Measurements from ENCODE around the gene PSMD1.

PSMD1 gene

DNA sequence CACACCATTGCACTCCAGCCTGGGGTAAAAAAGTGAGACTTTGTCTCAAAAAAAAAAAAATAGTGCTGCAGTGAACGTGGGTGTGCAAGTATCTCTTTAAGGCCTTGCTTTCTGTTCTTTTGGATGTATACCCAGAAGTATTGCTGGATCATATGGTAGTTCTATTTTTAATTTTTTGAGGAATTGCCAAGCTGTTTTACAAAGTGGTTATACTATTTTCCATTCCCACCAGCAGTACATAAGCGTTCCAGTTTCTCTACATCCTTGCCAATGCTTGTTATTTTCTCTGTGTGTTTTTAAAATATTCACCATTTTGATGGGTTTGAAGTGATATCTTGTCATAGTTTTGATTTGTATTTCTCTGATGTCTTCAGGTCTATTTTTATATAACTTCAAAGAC is 154.8 kb downstream of the PSMD1 start:
- no peak for DNase-seq

DNA sequence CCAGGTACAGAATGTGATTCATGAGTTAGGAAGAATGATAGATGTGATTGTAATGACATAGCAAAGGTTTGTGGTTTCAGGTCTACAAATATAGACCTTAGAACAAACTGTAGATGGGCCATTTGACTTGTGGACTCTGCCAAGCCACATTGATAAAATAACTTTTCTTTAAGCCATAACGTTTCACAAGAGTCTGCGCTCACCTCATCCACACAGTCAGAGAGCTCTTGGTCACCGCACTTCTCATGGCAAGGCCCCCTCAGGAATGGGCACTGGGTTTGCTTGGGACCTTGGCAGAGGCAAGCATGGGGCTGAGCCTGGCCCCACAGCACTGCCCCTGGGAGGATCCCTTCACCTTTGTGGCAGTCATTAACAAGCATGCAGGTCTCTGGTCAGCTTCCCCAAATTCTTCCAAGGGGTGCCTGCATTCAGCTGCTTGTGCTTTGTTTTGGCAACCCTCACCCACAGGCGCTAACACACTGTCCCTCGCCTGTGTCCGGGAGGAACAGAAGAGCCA is 155.7 kb downstream of the PSMD1 start:
- DNase-seq: no peak

DNA sequence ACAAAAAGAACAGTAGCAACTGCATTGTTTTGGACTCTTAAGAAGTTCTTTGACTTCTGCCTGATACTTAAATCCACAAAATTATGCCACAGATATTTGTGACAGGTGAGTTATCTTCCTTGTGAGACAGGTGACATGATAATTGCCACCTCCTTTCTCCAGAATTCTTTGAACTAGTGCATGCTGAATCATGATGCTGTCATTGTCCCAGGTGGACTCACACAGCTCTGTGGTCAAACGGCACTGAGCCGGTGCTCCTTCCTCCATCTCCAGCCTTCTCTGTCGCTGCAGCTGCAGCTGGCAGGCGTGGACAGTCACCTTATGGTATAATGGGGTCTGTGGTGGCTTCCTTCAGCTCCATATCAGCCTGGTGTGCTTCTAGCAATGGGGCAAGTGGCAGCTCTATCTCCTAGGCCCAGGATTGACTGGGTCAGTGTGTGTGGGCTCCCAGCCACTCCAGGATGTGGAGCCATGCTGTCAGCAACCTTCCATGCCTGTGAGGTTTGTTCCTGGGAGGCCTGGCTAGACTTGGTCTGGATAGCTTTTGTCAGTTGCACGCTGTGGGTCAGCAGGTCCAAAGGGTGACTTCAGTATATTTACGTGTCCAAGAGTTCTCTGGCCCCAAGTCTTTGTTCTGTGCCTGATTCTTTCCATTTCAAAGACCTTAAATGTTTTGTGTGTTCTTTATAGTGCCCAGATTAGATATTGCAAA is 157.4 kb downstream of the PSMD1 start:
- no peak for DNase-seq

DNA sequence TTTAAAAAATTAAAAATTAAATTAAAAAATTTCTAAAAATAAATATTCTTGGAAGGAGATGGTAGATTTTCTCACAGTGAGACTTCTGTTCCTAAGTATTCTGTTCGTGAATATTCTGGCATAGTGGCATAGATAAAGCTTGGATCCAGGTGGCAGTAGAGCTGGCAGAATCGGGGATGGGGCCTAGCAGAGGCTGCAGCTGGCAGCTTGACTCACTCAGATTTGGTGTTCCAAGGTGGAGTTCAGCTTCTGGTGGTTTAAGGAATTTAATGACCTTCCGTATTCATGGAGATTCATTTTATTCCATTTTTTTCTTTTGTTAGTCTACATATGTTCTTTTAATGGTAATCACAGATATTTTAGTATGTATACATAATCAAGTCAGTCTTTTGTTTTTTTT is 161.7 kb downstream of the PSMD1 start:
- no peak for DNase-seq

DNA sequence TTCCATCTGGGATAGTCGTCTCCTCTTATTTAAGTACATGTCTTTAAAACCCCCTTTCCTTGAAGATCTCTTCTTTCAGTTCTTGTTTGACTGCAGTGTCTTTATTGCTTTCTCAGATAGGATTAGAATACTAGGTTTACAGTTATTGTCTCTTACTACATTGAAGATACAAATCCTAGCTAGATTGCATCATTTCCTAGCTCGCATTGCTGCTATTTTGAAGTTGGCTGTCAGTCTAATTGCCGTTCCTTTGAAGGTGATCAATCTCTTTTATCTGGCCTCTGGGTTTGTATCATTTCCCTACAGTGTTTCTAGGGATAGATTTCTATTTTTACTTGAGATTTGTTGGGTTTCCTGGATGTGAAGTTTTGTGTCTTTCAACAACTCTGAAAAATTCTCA is 162.6 kb downstream of the PSMD1 start:
- DNase-seq: no peak

DNA sequence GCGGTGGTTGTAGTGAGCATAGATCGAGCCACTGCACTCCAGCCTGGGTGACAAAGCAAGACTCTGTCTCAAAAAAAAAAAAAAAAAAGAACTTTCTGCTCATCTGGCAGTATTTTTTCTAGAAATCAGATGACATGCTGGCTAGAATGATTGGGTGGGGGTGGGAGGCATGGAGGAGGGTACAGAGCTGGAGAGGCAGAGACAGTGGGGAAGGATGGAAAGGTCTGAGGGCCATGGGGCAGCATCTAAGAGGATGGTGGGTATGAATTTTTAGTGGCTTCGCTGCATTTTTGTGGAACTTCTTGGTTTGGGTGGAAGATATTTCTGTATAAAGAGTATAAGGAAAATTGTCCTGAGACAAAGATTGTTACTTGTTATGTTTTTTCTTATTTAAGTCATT is 165.1 kb downstream of the PSMD1 start:
- DNase-seq: no peak
